SU-DHL-6 (cell line): ENCODE measurements around the gene NUBP2.

Source experiments
- H2AFZ ChIP-seq: fragments of 200-600 bp; sonication (generic); 2 replicates; pipeline ENCODE4 v1.6.1; 2014; ENCODE audit warnings: low read depth, mild to moderate bottlenecking, moderate library complexity, mixed read lengths, antibody characterized with exemption, low read length; ENCODE audit not compliant: severe bottlenecking
- H3F3A ChIP-seq: fragments of 200-600 bp; shearing (Covaris generic); 2 replicates; pipeline ENCODE4 v1.6.0; 2016; ENCODE audit warnings: antibody characterized with exemption, mild to moderate bottlenecking; ENCODE audit not compliant: insufficient read depth
- H3K27ac ChIP-seq: fragments of 200-600 bp; sonication (generic); 2 replicates; pipeline ENCODE4 v1.5.1; 2016; ENCODE audit warnings: low read depth, mild to moderate bottlenecking, low read length, moderate library complexity, mixed read lengths
- H3K27me3 ChIP-seq: fragments of 200-600 bp; sonication (generic), shearing (Covaris generic); 2 replicates; pipeline ENCODE4 v1.6.0; 2014; ENCODE audit warnings: mild to moderate bottlenecking, low read length
- H3K36me3 ChIP-seq: fragments of 200-600 bp; sonication (generic); 2 replicates; pipeline ENCODE4 v1.6.1; 2014; ENCODE audit warnings: mild to moderate bottlenecking, low read length, mixed read lengths
- H3K4me2 ChIP-seq: fragments of 300-600, 200-600 bp; shearing (Covaris generic), sonication (generic); 2 replicates; pipeline ENCODE4 v1.6.0; 2014; ENCODE audit warnings: low read length, low read depth, mild to moderate bottlenecking; ENCODE audit not compliant: poor library complexity, severe bottlenecking
- H3K4me3 ChIP-seq: fragments of 200-600 bp; sonication (generic); 2 replicates; pipeline ENCODE4 v1.5.1; 2014; ENCODE audit warnings: antibody characterized with exemption, low read length, mild to moderate bottlenecking, mixed read lengths; ENCODE audit not compliant: insufficient read depth, poor library complexity, severe bottlenecking
- H3K79me2 ChIP-seq: fragments of 200-600 bp; sonication (generic); 2 replicates; pipeline ENCODE4 v1.6.1; 2014; ENCODE audit warnings: mild to moderate bottlenecking, low read length, moderate library complexity; ENCODE audit not compliant: insufficient read depth
- H3K9ac ChIP-seq: fragments of 200-600 bp; sonication (generic); 2 replicates; pipeline ENCODE4 v1.7.0; 2014; ENCODE audit warnings: mild to moderate bottlenecking, low read length
- H3K9me2 ChIP-seq: fragments of 200-600 bp; sonication (generic); replicated peaks from 2 replicates; pipeline ENCODE4 v1.6.1; 2014; ENCODE audit warnings: low read length; ENCODE audit not compliant: insufficient read depth
- H3K9me3 ChIP-seq: fragments of 200-600 bp; sonication (generic); 2 replicates; pipeline ENCODE4 v1.6.1; 2014; ENCODE audit warnings: low read length, mixed read lengths; ENCODE audit not compliant: insufficient read depth
- H4K20me1 ChIP-seq: fragments of 200-600 bp; sonication (generic); 2 replicates; pipeline ENCODE4 v1.6.1; 2014; ENCODE audit warnings: low read depth, mild to moderate bottlenecking, antibody characterized with exemption, low read length, moderate library complexity, mixed read lengths
- EZH2phosphoT487 ChIP-seq: fragments of 200-600 bp; sonication (generic), shearing (Covaris generic); conservative IDR thresholded peaks from 2 replicates; pipeline ENCODE4 v1.6.1; 2018; ENCODE audit warnings: mild to moderate bottlenecking, antibody characterized with exemption, low read length, moderate library complexity, mixed read lengths
- TF ChIP-seq, protein P1 (sequence below): fragments of 200-600 bp; sonication (generic); IDR thresholded peaks from one replicate; pipeline ENCODE4 v1.5.1; 2017; ENCODE audit warnings: antibody characterized with exemption, mild to moderate bottlenecking, low read length, moderate library complexity; ENCODE audit not compliant: insufficient read depth, poor library complexity, severe bottlenecking

Gene NUBP2

DNA sequence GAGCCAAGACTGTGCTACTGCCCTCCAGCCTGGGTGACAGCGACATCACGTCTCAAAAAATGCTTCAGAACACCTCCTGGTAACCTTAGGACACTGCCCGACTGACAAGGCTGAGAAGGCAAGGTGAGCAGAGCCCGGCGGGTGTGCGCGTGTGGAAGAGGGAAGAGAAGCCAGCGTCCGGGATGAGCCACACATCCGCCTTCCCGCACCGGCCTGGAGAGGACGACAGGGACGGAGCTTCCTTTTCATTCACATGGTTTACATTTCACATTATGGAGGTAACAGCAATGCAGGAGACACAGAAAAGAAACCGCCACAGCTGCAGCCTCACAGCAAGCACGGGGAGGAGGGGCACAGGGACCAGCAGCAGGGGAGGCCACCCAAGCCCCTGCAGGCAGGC, 27.3 kb downstream of the NUBP2 start:
- Histone ChIP-seq H2AFZ (no peak overlapping the region), H3K27me3 (no peaks in the 10 kb centered on the region), H3K9me2 (no peaks in the 10 kb centered on the region), H3K4me2 (no peak overlapping the region), H3K36me3 (no peaks in the 10 kb centered on the region), H3K79me2 (no peaks in the 10 kb centered on the region), H4K20me1 (no peaks in the 10 kb centered on the region), H3F3A (no peaks in the 10 kb centered on the region), H3K9me3 (no peaks in the 10 kb centered on the region), H3K27ac (no peak overlapping the region), H3K4me3 (no peak overlapping the region), H3K9ac (no peak overlapping the region)
- TF ChIP-seq, protein P1, sequence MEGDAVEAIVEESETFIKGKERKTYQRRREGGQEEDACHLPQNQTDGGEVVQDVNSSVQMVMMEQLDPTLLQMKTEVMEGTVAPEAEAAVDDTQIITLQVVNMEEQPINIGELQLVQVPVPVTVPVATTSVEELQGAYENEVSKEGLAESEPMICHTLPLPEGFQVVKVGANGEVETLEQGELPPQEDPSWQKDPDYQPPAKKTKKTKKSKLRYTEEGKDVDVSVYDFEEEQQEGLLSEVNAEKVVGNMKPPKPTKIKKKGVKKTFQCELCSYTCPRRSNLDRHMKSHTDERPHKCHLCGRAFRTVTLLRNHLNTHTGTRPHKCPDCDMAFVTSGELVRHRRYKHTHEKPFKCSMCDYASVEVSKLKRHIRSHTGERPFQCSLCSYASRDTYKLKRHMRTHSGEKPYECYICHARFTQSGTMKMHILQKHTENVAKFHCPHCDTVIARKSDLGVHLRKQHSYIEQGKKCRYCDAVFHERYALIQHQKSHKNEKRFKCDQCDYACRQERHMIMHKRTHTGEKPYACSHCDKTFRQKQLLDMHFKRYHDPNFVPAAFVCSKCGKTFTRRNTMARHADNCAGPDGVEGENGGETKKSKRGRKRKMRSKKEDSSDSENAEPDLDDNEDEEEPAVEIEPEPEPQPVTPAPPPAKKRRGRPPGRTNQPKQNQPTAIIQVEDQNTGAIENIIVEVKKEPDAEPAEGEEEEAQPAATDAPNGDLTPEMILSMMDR, result no peak
- no peak for TF ChIP-seq EZH2phosphoT487

DNA sequence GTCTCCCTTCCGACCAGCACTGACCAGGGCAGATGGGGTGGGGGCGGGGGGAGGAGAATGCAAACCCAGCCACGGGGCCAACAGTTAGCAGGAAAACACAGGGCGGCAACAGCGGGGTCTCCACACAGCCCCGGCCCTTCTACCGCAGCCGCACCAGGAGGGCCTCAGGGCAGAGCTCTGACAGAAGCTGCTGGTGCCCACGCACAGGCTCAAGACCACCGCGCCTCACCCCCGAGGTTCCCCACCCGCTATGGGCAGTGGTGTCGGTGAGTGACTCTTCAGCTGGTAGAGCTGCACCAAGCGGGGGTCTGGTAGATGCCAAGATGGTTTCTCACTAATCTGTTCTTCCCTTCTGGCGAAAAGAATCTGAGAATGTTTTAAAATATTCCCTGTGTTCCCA, 27.8 kb downstream of the NUBP2 start:
- TF ChIP-seq, protein P1, result no peak
- TF ChIP-seq EZH2phosphoT487, result no peak

GRCh38 chr16:1812732-1813163, 30.0 kb downstream of the NUBP2 start:
- Histone ChIP-seq H4K20me1 (no peaks in the 10 kb centered on the region), H3K9me3 (no peaks in the 10 kb centered on the region), H2AFZ (no peak overlapping the region), H3K9me2 (no peaks in the 10 kb centered on the region), H3K4me3 (no peak overlapping the region), H3K9ac (no peak overlapping the region), H3K36me3 (no peaks in the 10 kb centered on the region), H3K27me3 (no peaks in the 10 kb centered on the region), H3K4me2 (no peak overlapping the region), H3K79me2 (no peaks in the 10 kb centered on the region), H3F3A (no peaks in the 10 kb centered on the region), H3K27ac (no peak overlapping the region)
- TF ChIP-seq, protein P1, result no peak
- TF ChIP-seq EZH2phosphoT487, result no peak

More for the DNA sequence above, 27.8 kb downstream of the NUBP2 start:
- Histone ChIP-seq H3K4me3 (no peak overlapping the region), H3K9me3 (no peaks in the 10 kb centered on the region), H3K79me2 (no peaks in the 10 kb centered on the region), H3K4me2 (no peak overlapping the region), H3K9me2 (no peaks in the 10 kb centered on the region), H3K9ac (no peak overlapping the region), H3K36me3 (no peaks in the 10 kb centered on the region), H3F3A (no peaks in the 10 kb centered on the region), H3K27ac (no peak overlapping the region), H2AFZ (no peak overlapping the region), H3K27me3 (no peaks in the 10 kb centered on the region), H4K20me1 (no peaks in the 10 kb centered on the region)

DNA sequence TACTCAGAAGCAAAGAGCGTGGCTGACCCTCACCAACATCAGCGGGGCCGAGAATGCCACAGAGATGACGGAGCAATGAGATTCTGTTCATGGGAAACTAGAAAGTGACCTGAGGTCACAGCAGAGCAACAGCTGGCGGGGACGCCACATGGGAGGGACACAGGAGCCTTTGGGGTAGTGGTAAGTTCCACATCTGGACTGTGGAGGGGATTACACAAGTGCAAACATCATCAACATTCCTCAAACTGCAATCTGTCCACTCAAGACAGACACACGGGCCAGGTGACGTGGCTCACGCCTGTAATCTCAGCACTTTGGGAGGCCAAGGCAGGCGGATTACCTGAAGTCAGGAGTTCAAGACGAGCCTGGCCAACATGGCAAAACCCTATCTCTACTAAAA, 32.7 kb downstream of the NUBP2 start:
- Histone ChIP-seq H3K36me3 (no peaks in the 10 kb centered on the region), H3K9ac (no peak overlapping the region), H3K27ac (no peak overlapping the region), H3K4me3 (no peak overlapping the region), H3K9me3 (no peaks in the 10 kb centered on the region), H2AFZ (no peak overlapping the region), H4K20me1 (no peaks in the 10 kb centered on the region), H3F3A (no peaks in the 10 kb centered on the region), H3K27me3 (no peaks in the 10 kb centered on the region), H3K9me2 (no peaks in the 10 kb centered on the region), H3K79me2 (no peaks in the 10 kb centered on the region), H3K4me2 (no peak overlapping the region)
- TF ChIP-seq, protein P1, result no peak
- no peak for TF ChIP-seq EZH2phosphoT487
